ENCODE data around the gene TIAM1.
A peak's percentile ranks its signal among the peaks of the same experiment; 100 is the strongest.

The TIAM1 gene

DNA sequence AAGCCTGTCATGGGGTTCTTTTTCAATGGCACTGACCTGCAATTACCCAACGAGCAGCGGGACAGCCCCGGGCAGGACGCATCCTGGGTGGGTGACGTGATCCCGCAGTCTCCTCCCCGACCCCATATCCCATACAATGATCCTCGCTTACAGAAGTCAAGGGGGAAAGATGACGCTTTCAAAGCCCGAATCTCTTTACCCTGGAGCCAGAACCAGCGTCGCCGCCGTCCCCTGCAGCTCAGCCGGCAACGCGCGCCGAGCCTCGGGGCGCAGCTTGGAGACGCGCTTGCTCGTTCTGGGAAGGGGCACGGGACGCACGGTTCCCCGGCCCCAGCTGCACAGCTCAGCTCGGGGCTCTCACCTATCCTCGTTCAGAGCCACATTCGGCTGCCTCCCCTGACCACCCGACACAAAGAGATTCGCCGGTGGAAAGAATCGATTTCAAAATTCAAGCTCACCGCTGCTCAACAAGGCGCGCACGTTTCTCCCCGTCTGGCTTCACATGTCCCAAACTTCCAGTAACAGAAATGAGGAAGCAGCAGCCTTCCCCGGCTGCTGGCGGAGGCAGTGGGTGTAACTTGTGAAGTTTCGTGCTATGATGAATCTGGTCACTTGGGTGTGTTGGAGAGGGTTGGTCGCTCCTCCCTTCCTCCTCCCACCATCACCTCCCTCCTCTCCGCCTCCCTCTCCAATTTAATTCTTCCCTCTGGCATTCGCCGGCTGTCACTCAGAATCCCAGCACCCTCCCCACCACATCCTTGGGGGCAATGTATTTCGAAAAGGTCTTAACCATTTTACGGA lies at the start of gene TIAM1:
Gene TIAM1 (minus strand): TSS at position 582 of the 801 bp plus-strand sequence. CDS start 77,289 bp downstream, outside the sequence.
- H3K27ac Mint-ChIP-seq: no peak within 1 kb of the TSS
- H3K4me3 Mint-ChIP-seq: peak within 1 kb of the TSS; percentile 89
- no peak for DNase-seq (ENCODE audit: low spot score)
- peaks cover 25% of the 10 kb centered on the region for H3K4me1 Mint-ChIP-seq (ENCODE audit: low read depth)
- H3K36me3 Mint-ChIP-seq (ENCODE audit: low read depth): peaks cover 2% of the 10 kb centered on the region
- H3K27me3 Mint-ChIP-seq (ENCODE audit: low read depth): peaks cover 70% of the 10 kb centered on the region
- H3K9me3 Mint-ChIP-seq: no peaks in the 10 kb centered on the region

- no peak overlapping the region for H3K27ac Mint-ChIP-seq
- H3K27me3 Mint-ChIP-seq (ENCODE audit: low read depth): peaks cover 3% of the 10 kb centered on the region
- H3K4me3 Mint-ChIP-seq: no peak overlapping the region
- H3K9me3 Mint-ChIP-seq: no peaks in the 10 kb centered on the region
- no peaks in the 10 kb centered on the region for H3K4me1 Mint-ChIP-seq (ENCODE audit: low read depth)
- DNase-seq (ENCODE audit: low spot score): no peak
- H3K36me3 Mint-ChIP-seq (ENCODE audit: low read depth): no peaks in the 10 kb centered on the region
These were observed 43.6 kb upstream of the TIAM1 start for GRCh38 chr21:31387560-31388186.

- Mint-ChIP-seq H3K4me1 (ENCODE audit: low read depth) (peaks cover 7% of the 10 kb centered on the region), H3K27ac (no peak overlapping the region), H3K27me3 (ENCODE audit: low read depth) (peaks cover 6% of the 10 kb centered on the region), H3K9me3 (no peaks in the 10 kb centered on the region), H3K36me3 (ENCODE audit: low read depth) (no peaks in the 10 kb centered on the region), H3K4me3 (no peak overlapping the region)
- no peak for DNase-seq (ENCODE audit: low spot score)
These were observed 41.9 kb upstream of the TIAM1 start for GRCh38 chr21:31386006-31386405.

GRCh38 chr21:31383770-31384169 lies 39.7 kb upstream of the TIAM1 start:
- Mint-ChIP-seq H3K36me3 (ENCODE audit: low read depth) (no peaks in the 10 kb centered on the region), H3K9me3 (no peaks in the 10 kb centered on the region), H3K27ac (no peak overlapping the region), H3K4me1 (ENCODE audit: low read depth) (peaks cover 7% of the 10 kb centered on the region), H3K27me3 (ENCODE audit: low read depth) (peaks cover 8% of the 10 kb centered on the region), H3K4me3 (no peak overlapping the region)
- no peak for DNase-seq (ENCODE audit: low spot score)

GRCh38 chr21:31382060-31382459 lies 38.0 kb upstream of the TIAM1 start:
- Mint-ChIP-seq H3K4me1 (ENCODE audit: low read depth) (peaks cover 7% of the 10 kb centered on the region), H3K4me3 (no peak overlapping the region), H3K27me3 (ENCODE audit: low read depth) (peaks cover 11% of the 10 kb centered on the region), H3K9me3 (no peaks in the 10 kb centered on the region), H3K36me3 (ENCODE audit: low read depth) (peaks cover 3% of the 10 kb centered on the region), H3K27ac (no peak overlapping the region)
- DNase-seq (ENCODE audit: low spot score): no peak

GRCh38 chr21:31376301-31376700 lies 32.2 kb upstream of the TIAM1 start:
- Mint-ChIP-seq H3K27me3 (ENCODE audit: low read depth) (peaks cover 15% of the 10 kb centered on the region), H3K4me1 (ENCODE audit: low read depth) (peaks cover 7% of the 10 kb centered on the region)
- DNase-seq (ENCODE audit: low spot score): no peak

GRCh38 chr21:31374395-31374794 lies 30.3 kb upstream of the TIAM1 start:
- Mint-ChIP-seq H3K27ac (no peak overlapping the region), H3K4me1 (ENCODE audit: low read depth) (peaks cover 12% of the 10 kb centered on the region), H3K4me3 (no peak overlapping the region), H3K36me3 (ENCODE audit: low read depth) (peaks cover 5% of the 10 kb centered on the region), H3K27me3 (ENCODE audit: low read depth) (peaks cover 14% of the 10 kb centered on the region), H3K9me3 (no peaks in the 10 kb centered on the region)
- no peak for DNase-seq (ENCODE audit: low spot score)

More at GRCh38 chr21:31376301-31376700, 32.2 kb upstream of the TIAM1 start:
- no peaks in the 10 kb centered on the region for H3K9me3 Mint-ChIP-seq
- no peak overlapping the region for H3K4me3 Mint-ChIP-seq
- H3K36me3 Mint-ChIP-seq (ENCODE audit: low read depth): peaks cover 3% of the 10 kb centered on the region
- no peak overlapping the region for H3K27ac Mint-ChIP-seq

- Mint-ChIP-seq H3K9me3 (no peaks in the 10 kb centered on the region), H3K4me3 (no peak overlapping the region), H3K27me3 (ENCODE audit: low read depth) (peaks cover 12% of the 10 kb centered on the region), H3K4me1 (ENCODE audit: low read depth) (peaks cover 15% of the 10 kb centered on the region), H3K27ac (no peak overlapping the region), H3K36me3 (ENCODE audit: low read depth) (peaks cover 5% of the 10 kb centered on the region)
- DNase-seq (ENCODE audit: low spot score): no peak
These were observed 28.4 kb upstream of the TIAM1 start for GRCh38 chr21:31372471-31372765.

DNA sequence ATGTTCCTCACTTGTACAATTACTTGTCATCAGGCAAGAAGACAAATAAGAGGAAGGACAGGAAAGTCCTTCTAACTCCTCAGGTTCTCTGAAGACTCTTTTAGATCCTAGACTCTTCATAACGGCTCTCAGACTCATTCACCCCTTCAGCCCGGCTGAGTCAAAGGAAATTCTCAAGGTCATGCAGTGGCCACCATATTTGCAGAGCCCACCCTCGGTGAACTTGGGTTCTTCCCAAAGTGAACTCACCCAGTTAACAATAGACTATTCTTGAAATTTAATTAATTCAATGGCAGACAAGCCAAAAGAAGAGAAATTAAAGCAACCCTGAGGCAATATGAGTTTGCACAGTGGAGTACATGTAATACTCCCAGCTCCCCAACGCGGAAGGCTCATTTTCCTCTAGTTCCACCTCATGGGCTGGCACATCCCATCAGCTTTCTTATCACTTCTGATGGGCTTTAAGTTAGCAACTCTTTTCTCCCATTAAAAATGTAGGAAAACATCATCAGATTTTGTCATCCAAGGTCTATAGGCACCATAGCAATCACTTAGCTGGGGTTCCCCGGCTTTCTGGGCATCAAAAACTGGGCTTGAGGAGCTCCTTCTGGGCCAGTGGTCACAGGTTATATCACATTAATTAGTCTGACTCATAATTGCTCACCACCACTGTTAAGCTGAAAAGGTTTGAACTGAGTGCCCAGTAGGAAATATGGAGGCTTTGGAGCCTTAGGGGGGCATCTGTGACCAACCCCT lies 27.8 kb upstream of the TIAM1 start:
- H3K27ac Mint-ChIP-seq: no peak overlapping the region
- H3K27me3 Mint-ChIP-seq (ENCODE audit: low read depth): peaks cover 10% of the 10 kb centered on the region
- H3K36me3 Mint-ChIP-seq (ENCODE audit: low read depth): peaks cover 2% of the 10 kb centered on the region
- H3K9me3 Mint-ChIP-seq: no peaks in the 10 kb centered on the region
- DNase-seq (ENCODE audit: low spot score): no peak
- H3K4me3 Mint-ChIP-seq: no peak overlapping the region
- peaks cover 15% of the 10 kb centered on the region for H3K4me1 Mint-ChIP-seq (ENCODE audit: low read depth)

- Mint-ChIP-seq H3K36me3 (ENCODE audit: low read depth) (peaks cover 2% of the 10 kb centered on the region), H3K4me1 (ENCODE audit: low read depth) (peaks cover 17% of the 10 kb centered on the region), H3K9me3 (no peaks in the 10 kb centered on the region), H3K27me3 (ENCODE audit: low read depth) (peaks cover 10% of the 10 kb centered on the region), H3K27ac (no peak overlapping the region), H3K4me3 (no peak overlapping the region)
- no peak for DNase-seq (ENCODE audit: low spot score)
These were observed 27.0 kb upstream of the TIAM1 start for GRCh38 chr21:31370893-31371544.

DNA sequence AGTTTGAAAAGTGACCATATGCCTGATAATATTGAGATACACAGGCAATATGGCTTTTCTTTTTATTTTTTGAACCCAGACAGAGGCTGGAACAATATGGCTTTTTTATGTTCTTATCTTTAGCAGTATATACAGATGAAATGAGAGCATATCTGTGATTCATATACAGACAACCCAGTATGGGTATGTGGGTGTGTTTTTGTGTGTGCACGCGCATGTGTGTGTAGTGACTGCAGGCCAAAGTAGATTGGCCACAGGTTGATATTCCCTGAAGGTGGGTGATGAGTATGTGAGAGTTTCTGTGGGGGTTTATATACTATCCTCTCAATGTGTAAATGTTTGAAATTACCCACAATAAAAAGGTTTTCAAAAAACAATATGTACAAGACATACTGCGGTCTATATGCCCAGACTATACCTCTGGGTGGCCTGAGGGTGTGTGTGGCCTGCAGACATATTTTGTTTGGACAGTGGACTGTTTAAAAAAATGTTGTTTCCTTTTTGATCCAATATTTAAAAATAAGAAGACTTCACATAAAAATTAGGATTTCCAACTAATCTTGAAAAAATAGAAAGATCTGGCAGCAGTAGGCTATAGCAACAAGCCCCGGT lies 26.3 kb upstream of the TIAM1 start:
- Mint-ChIP-seq H3K4me3 (no peak overlapping the region), H3K4me1 (ENCODE audit: low read depth) (peaks cover 17% of the 10 kb centered on the region), H3K9me3 (no peaks in the 10 kb centered on the region), H3K27me3 (ENCODE audit: low read depth) (peaks cover 10% of the 10 kb centered on the region), H3K36me3 (ENCODE audit: low read depth) (peaks cover 2% of the 10 kb centered on the region), H3K27ac (no peak overlapping the region)
- no peak for DNase-seq (ENCODE audit: low spot score)

DNA sequence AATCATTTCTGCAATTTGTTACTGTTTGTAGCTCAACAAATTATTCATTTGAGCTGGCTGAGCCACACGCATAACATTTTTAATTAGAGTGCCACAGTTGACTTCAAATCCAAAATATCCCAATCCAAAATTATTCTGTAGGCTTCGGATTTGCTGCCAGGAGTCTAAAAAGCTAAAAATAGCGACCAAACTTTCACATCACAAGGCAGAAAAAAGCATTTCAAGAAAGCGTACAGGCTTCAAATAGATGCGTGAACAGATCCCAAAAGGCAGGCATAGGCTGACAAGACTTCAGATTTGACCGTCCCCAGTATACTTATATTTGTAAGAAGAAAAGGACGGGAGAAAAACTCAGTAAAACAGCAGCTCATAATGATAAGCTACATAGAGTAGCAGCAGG lies 24.3 kb upstream of the TIAM1 start:
- Mint-ChIP-seq H3K4me3 (no peak overlapping the region), H3K9me3 (no peaks in the 10 kb centered on the region), H3K36me3 (ENCODE audit: low read depth) (peaks cover 5% of the 10 kb centered on the region), H3K27ac (no peak overlapping the region), H3K27me3 (ENCODE audit: low read depth) (no peaks in the 10 kb centered on the region), H3K4me1 (ENCODE audit: low read depth) (peaks cover 31% of the 10 kb centered on the region)
- no peak for DNase-seq (ENCODE audit: low spot score)

DNA sequence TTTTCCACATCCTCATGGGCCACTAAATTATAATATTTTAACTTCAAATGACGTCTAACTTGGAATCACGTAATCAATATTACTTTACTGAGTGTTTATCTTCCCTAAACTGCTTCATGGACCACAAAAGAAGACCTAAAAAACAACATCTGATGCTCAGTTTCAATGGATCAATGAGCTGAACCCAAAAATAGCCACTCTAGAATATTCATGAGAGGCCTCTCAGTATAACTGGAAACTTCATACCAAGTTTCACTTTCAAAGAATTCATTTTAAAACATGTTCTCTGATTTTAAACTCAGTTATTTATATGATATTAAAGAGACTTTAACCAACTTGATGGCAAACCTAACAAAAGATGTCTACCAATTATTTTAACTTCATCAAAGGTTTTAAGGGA lies 23.7 kb upstream of the TIAM1 start:
- H3K9me3 Mint-ChIP-seq: no peaks in the 10 kb centered on the region
- no peak for DNase-seq (ENCODE audit: low spot score)
- peaks cover 5% of the 10 kb centered on the region for H3K36me3 Mint-ChIP-seq (ENCODE audit: low read depth)
- H3K27ac Mint-ChIP-seq: no peak overlapping the region
- H3K4me1 Mint-ChIP-seq (ENCODE audit: low read depth): peaks cover 35% of the 10 kb centered on the region
- H3K27me3 Mint-ChIP-seq (ENCODE audit: low read depth): no peaks in the 10 kb centered on the region
- no peak overlapping the region for H3K4me3 Mint-ChIP-seq
